DND-41 (cell line): Measurements from ENCODE around the gene LFNG.
"Not testable (repeated sequence)": the region's sequence is repeated elsewhere in the genome, so short reads cannot be mapped to it uniquely, and the experiment has no call there.

ENCODE experiments used
- EZH2 ChIP-seq: IDR thresholded peaks from 3 replicates; pipeline ENCODE4 v1.6.1; 2012; ENCODE audit warnings: borderline replicate concordance, low read depth, mild to moderate bottlenecking, moderate library complexity, low read length, inconsistent platforms; ENCODE audit not compliant: severe bottlenecking
- TF ChIP-seq, protein P1 (sequence below): IDR thresholded peaks from 2 replicates; pipeline ENCODE4 v1.5.1; 2012; ENCODE audit warnings: borderline replicate concordance, low read length, moderate library complexity, mild to moderate bottlenecking; ENCODE audit not compliant: poor library complexity, severe bottlenecking; ENCODE audit errors: extremely low read depth

DNA sequence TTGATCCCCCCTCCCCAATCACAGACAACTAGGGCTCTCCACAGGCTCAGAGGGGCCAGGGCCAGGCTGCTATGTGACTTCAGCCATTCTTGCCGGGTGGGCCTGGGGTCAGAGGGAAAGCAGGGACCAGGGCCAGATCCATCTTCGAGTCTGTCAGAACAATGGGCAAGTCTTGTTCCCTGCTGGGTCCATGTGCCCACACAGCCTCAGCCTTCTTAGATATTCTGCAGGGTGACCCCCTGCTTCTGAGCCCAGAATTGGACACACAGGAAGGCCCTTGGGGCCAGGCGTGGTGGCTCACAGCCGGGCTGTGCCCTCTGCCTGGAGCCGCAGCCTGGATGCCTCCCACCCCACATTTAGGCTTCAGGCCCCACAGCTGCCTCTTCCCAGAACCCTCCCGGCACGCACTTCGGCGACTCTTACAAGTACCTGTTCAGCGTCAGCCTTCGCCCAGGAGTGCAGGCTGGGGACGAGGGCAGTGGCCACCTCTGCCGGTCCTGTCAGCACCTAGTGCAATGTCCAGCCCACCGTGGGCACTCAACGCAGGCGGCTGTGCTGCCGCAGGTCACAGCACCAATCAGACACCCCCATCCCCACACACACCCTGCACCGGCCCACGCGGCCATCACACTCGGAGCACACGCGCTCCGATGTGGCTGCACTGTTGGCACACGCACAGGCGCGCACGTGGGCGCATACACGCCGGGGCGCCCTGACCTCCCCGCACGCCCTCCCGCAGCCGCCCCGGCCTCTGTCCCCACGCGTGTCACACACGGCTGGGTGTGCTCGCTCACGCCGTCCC lies 11.6 kb downstream of the LFNG start:
- TF ChIP-seq, protein P1, sequence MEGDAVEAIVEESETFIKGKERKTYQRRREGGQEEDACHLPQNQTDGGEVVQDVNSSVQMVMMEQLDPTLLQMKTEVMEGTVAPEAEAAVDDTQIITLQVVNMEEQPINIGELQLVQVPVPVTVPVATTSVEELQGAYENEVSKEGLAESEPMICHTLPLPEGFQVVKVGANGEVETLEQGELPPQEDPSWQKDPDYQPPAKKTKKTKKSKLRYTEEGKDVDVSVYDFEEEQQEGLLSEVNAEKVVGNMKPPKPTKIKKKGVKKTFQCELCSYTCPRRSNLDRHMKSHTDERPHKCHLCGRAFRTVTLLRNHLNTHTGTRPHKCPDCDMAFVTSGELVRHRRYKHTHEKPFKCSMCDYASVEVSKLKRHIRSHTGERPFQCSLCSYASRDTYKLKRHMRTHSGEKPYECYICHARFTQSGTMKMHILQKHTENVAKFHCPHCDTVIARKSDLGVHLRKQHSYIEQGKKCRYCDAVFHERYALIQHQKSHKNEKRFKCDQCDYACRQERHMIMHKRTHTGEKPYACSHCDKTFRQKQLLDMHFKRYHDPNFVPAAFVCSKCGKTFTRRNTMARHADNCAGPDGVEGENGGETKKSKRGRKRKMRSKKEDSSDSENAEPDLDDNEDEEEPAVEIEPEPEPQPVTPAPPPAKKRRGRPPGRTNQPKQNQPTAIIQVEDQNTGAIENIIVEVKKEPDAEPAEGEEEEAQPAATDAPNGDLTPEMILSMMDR: not testable (repeated sequence)
- not testable (repeated sequence) for TF ChIP-seq EZH2
